GM12892 (cell line): ENCODE results near the gene DNM3.
"Not testable (repeated sequence)": the region's sequence is repeated elsewhere in the genome, so short reads cannot be mapped to it uniquely, and the experiment has no call there.

Source experiments
- DNase-seq: peaks from one replicate; pipeline ENCODE4 v3.0.0; 2011; ENCODE audit not compliant: insufficient read length
- FAIRE-seq: peaks from 2 replicates; lab custom pipeline; 2011; peaks lifted over from hg19 to GRCh38; lab: Jason Lieb, UNC
- POLR2A ChIP-seq: IDR thresholded peaks from 2 replicates; pipeline ENCODE4 v1.6.1; 2011; ENCODE audit warnings: low read depth, low read length, control low read depth
- POLR2AphosphoS5 ChIP-seq: IDR thresholded peaks from 2 replicates; pipeline ENCODE4 v1.6.1; 2011; ENCODE audit warnings: low read depth, low read length, control low read depth
- TAF1 ChIP-seq: IDR thresholded peaks from 2 replicates; pipeline ENCODE4 v1.6.1; 2011; ENCODE audit warnings: low read depth, mild to moderate bottlenecking, control low read depth, low read length, borderline replicate concordance

The DNM3 gene

GRCh38 chr1:172354291-172355274, 513.3 kb downstream of the DNM3 start:
- DNase-seq: no peak
- no peak for FAIRE-seq
- no peak for TF ChIP-seq POLR2A
- no peak for TF ChIP-seq POLR2AphosphoS5
- no peak for TF ChIP-seq TAF1

- FAIRE-seq (no peak), DNase-seq (no peak)
- no peak for TF ChIP-seq POLR2A
- TF ChIP-seq TAF1: no peak
- TF ChIP-seq POLR2AphosphoS5: no peak
Observed at GRCh38 chr1:172356620-172357019, 515.3 kb downstream of the DNM3 start.

GRCh38 chr1:172357753-172358385, 516.6 kb downstream of the DNM3 start:
- TF ChIP-seq TAF1: no peak
- TF ChIP-seq POLR2A: no peak
- TF ChIP-seq POLR2AphosphoS5: no peak
- DNase-seq (no peak), FAIRE-seq (peak; percentile 50)

- FAIRE-seq (no peak), DNase-seq (no peak)
- TF ChIP-seq POLR2AphosphoS5 (no peak), TAF1 (no peak), POLR2A (no peak)
Observed at GRCh38 chr1:172359491-172359999, 518.2 kb downstream of the DNM3 start.

GRCh38 chr1:172360511-172360910, 519.2 kb downstream of the DNM3 start:
- TF ChIP-seq POLR2A (no peak), TAF1 (no peak), POLR2AphosphoS5 (no peak)
- FAIRE-seq: peak; percentile 5
- no peak for DNase-seq

- TF ChIP-seq POLR2AphosphoS5 (no peak), TAF1 (no peak), POLR2A (no peak)
- DNase-seq (no peak), FAIRE-seq (no peak)
Observed at GRCh38 chr1:172360985-172361384, 519.7 kb downstream of the DNM3 start.

- no peak for TF ChIP-seq POLR2A
- TF ChIP-seq TAF1: no peak
- no peak for TF ChIP-seq POLR2AphosphoS5
- FAIRE-seq (no peak), DNase-seq (no peak)
Observed at GRCh38 chr1:172363852-172364251, 522.6 kb downstream of the DNM3 start.

GRCh38 chr1:172371646-172372045, 530.3 kb downstream of the DNM3 start:
- not testable (repeated sequence) for DNase-seq, FAIRE-seq

- no peak for FAIRE-seq
- DNase-seq: no peak
- TF ChIP-seq POLR2AphosphoS5: no peak
- TF ChIP-seq POLR2A: no peak
- TF ChIP-seq TAF1: no peak
Observed at GRCh38 chr1:172373864-172374263, 532.6 kb downstream of the DNM3 start.

GRCh38 chr1:172375211-172375631, 533.9 kb downstream of the DNM3 start:
- TF ChIP-seq TAF1: no peak
- no peak for TF ChIP-seq POLR2A
- TF ChIP-seq POLR2AphosphoS5: no peak
- FAIRE-seq (no peak), DNase-seq (no peak)

GRCh38 chr1:172376431-172376830, 535.1 kb downstream of the DNM3 start:
- FAIRE-seq (no peak), DNase-seq (no peak)
- TF ChIP-seq TAF1 (no peak), POLR2AphosphoS5 (no peak), POLR2A (no peak)

- TF ChIP-seq POLR2A (no peak), TAF1 (no peak), POLR2AphosphoS5 (no peak)
- FAIRE-seq (no peak), DNase-seq (no peak)
Observed at GRCh38 chr1:172377565-172377964, 536.3 kb downstream of the DNM3 start.
